ENCODE measurements around the gene COMMD7.

DNA sequence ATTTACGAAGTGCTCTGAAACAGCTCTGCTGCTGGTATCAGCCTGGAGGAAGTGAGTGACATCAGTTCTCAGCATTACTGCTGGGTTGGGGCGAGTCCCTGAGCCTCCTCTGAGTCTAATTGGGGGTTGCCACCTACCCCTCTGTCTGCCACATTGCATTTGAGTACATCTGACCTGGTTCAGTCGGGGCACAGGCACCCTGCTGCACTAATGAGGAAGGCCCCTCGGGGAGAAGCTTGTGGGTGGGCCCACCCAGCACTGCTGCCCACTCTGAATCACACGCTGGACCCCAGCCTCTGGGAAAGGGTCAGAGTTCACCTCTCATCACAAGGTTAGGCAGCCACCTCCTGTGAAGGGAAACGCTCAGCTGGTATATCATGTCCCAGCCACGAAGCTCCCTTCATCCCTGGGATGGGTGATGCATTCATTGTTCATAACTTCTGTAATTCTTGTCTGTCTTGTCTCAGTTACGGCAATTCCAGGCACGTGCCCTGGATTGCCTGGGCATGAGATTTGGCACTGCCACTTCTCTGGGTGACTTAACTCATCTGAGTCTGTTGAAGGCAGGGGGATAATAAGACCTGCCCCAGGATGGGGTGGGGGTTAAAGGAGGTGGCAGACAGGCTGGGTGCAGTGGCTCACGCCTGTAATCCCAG lies 32.2 kb upstream of the COMMD7 start:
- TF ChIP-seq, protein P1, sequence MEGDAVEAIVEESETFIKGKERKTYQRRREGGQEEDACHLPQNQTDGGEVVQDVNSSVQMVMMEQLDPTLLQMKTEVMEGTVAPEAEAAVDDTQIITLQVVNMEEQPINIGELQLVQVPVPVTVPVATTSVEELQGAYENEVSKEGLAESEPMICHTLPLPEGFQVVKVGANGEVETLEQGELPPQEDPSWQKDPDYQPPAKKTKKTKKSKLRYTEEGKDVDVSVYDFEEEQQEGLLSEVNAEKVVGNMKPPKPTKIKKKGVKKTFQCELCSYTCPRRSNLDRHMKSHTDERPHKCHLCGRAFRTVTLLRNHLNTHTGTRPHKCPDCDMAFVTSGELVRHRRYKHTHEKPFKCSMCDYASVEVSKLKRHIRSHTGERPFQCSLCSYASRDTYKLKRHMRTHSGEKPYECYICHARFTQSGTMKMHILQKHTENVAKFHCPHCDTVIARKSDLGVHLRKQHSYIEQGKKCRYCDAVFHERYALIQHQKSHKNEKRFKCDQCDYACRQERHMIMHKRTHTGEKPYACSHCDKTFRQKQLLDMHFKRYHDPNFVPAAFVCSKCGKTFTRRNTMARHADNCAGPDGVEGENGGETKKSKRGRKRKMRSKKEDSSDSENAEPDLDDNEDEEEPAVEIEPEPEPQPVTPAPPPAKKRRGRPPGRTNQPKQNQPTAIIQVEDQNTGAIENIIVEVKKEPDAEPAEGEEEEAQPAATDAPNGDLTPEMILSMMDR (IDR thresholded peaks at IDR 0.05) = no peak
- no peak for TF ChIP-seq POLR2A (IDR thresholded peaks at IDR 0.05)

All from uterus (tissue), 2 donors.